Immature natural killer cell (primary cell): ENCODE results near the gene OSM. TPM values are rescaled to one million over a fixed set of nuclear protein-coding genes. Genes with fewer than 3 reads are reported as not detected.

Experiments
- DNase-seq, 3 donors: peaks; one replicate each; pipeline ENCODE4 v3.0.0; 2022; ENCODE audit warnings: mixed read lengths in 1 of 3
- H3K27ac Mint-ChIP-seq, 6 donors: one replicate each; pipeline ENCODE4 v1.8.0; 2020; ENCODE audit warnings: mixed read lengths in 6 of 6, mild to moderate bottlenecking in 5 of 6, inconsistent platforms in 4 of 6, moderate library complexity in 3 of 6
- H3K27me3 Mint-ChIP-seq, 3 donors: one replicate each; pipeline ENCODE4 v1.8.0; 2020 to 2021; ENCODE audit warnings: low read depth in 3 of 3, mild to moderate bottlenecking in 3 of 3, mixed read lengths in 3 of 3, moderate library complexity in 3 of 3, inconsistent platforms in 1 of 3
- H3K36me3 Mint-ChIP-seq, 3 donors: one replicate each; pipeline ENCODE4 v1.8.0; 2020; ENCODE audit warnings: mixed read lengths in 3 of 3, inconsistent platforms in 2 of 3, mild to moderate bottlenecking in 2 of 3
- H3K4me1 Mint-ChIP-seq, 2 donors: one replicate each; pipeline ENCODE4 v1.8.0; 2020; ENCODE audit warnings: inconsistent platforms in 2 of 2, mild to moderate bottlenecking in 2 of 2, mixed read lengths in 2 of 2, moderate library complexity in 1 of 2
- H3K4me3 Mint-ChIP-seq, 5 donors: one replicate each; pipeline ENCODE4 v1.8.0; 2020; ENCODE audit warnings: mild to moderate bottlenecking in 5 of 5, mixed read lengths in 5 of 5, inconsistent platforms in 3 of 5, moderate library complexity in 3 of 5
- H3K9me3 Mint-ChIP-seq, 6 donors: one replicate each; pipeline ENCODE4 v1.8.0; 2020; ENCODE audit warnings: mild to moderate bottlenecking in 6 of 6, mixed read lengths in 6 of 6, inconsistent platforms in 4 of 6, moderate library complexity in 3 of 6
- polyA plus RNA-seq, 3 donors: library from polyadenylated mRNA; unstranded; fragments of 300-500 nt; fragmentation: Illumina TruSeq; gene quantifications; one replicate each; pipeline ENCODE4 v1.2.3, GENCODE V29; 2021

OSM gene
- polyA plus RNA-seq, 3 donors from 2014 or later, result 7.5 to 22.3 (median 16.6) TPM

GRCh38 chr22:30286331-30286730 lies 19.7 kb upstream of the OSM start:
- DNase-seq, result no peak
- no peak overlapping the region for H3K4me3 Mint-ChIP-seq
- H3K36me3 Mint-ChIP-seq, result no peaks in the 10 kb centered on the region
- H3K4me1 Mint-ChIP-seq, result peaks cover 22 to 25% of the 10 kb centered on the region in 2 donors
- H3K27me3 Mint-ChIP-seq, result peaks cover 0 to 4% (median 0%) of the 10 kb centered on the region in 3 donors
- H3K9me3 Mint-ChIP-seq, result no peaks in the 10 kb centered on the region
- H3K27ac Mint-ChIP-seq, result peak overlapping the region in 2 of 6 donors; percentile 12 to 60

DNA sequence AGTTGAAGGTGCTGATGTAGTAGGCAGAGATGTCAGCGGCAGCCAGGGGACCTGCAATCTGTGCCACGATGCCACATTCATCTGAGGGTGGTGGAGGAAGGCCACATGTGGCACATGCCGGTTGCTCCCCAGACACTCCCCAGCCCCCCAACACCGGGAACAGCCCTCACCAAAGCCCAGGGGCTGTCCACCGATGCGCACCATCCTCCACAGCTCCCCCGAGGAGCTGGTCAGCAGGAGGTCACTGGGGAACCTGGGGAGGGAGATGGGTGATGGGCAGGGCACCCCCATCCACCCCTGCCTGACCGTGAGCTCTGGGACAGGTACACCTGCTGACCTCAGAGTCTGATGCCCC lies 19.2 kb upstream of the OSM start:
- no peak overlapping the region for H3K27ac Mint-ChIP-seq
- no peak overlapping the region for H3K4me3 Mint-ChIP-seq
- H3K9me3 Mint-ChIP-seq, result no peaks in the 10 kb centered on the region
- H3K4me1 Mint-ChIP-seq, result peaks cover 22 to 25% of the 10 kb centered on the region in 2 donors
- no peaks in the 10 kb centered on the region for H3K36me3 Mint-ChIP-seq
- peaks cover 0 to 4% (median 0%) of the 10 kb centered on the region in 3 donors for H3K27me3 Mint-ChIP-seq
- no peak for DNase-seq

- Mint-ChIP-seq H3K4me1 (peaks cover 17 to 21% of the 10 kb centered on the region in 2 donors), H3K4me3 (no peak overlapping the region), H3K9me3 (no peaks in the 10 kb centered on the region), H3K36me3 (no peaks in the 10 kb centered on the region), H3K27me3 (peaks cover 0 to 4% (median 0%) of the 10 kb centered on the region in 3 donors), H3K27ac (no peak overlapping the region)
- no peak for DNase-seq
Measured at GRCh38 chr22:30285176-30285845, 18.7 kb upstream of the OSM start.

- H3K36me3 Mint-ChIP-seq, result no peaks in the 10 kb centered on the region
- no peaks in the 10 kb centered on the region for H3K27me3 Mint-ChIP-seq
- H3K4me1 Mint-ChIP-seq, result peaks cover 14 to 17% of the 10 kb centered on the region in 2 donors
- no peak for DNase-seq
- H3K4me3 Mint-ChIP-seq, result no peak overlapping the region
- H3K27ac Mint-ChIP-seq, result peak overlapping the region in 1 of 6 donors; percentile 59
- no peaks in the 10 kb centered on the region for H3K9me3 Mint-ChIP-seq
Measured at GRCh38 chr22:30284666-30285065, 18.0 kb upstream of the OSM start.

GRCh38 chr22:30284172-30284571 lies 17.5 kb upstream of the OSM start:
- peaks cover 18 to 20% of the 10 kb centered on the region in 2 donors for H3K4me1 Mint-ChIP-seq
- no peak overlapping the region for H3K27ac Mint-ChIP-seq
- H3K4me3 Mint-ChIP-seq, result no peak overlapping the region

GRCh38 chr22:30283342-30283741 lies 16.7 kb upstream of the OSM start:
- no peaks in the 10 kb centered on the region for H3K9me3 Mint-ChIP-seq
- H3K4me3 Mint-ChIP-seq, result no peak overlapping the region
- peak overlapping the region in 1 of 6 donors; percentile 41 for H3K27ac Mint-ChIP-seq
- no peaks in the 10 kb centered on the region for H3K36me3 Mint-ChIP-seq
- H3K4me1 Mint-ChIP-seq, result peaks cover 18 to 19% of the 10 kb centered on the region in 2 donors
- DNase-seq, result no peak
- H3K27me3 Mint-ChIP-seq, result no peaks in the 10 kb centered on the region

More at GRCh38 chr22:30284172-30284571, 17.5 kb upstream of the OSM start:
- DNase-seq, result no peak
- Mint-ChIP-seq H3K9me3 (no peaks in the 10 kb centered on the region), H3K36me3 (no peaks in the 10 kb centered on the region), H3K27me3 (no peaks in the 10 kb centered on the region)

- Mint-ChIP-seq H3K36me3 (no peaks in the 10 kb centered on the region), H3K9me3 (no peaks in the 10 kb centered on the region), H3K27me3 (no peaks in the 10 kb centered on the region), H3K4me1 (peaks cover 10 to 12% of the 10 kb centered on the region in 2 donors), H3K27ac (no peak overlapping the region), H3K4me3 (no peak overlapping the region)
- DNase-seq, result no peak
Measured at GRCh38 chr22:30282616-30283046, 16.0 kb upstream of the OSM start.

DNA sequence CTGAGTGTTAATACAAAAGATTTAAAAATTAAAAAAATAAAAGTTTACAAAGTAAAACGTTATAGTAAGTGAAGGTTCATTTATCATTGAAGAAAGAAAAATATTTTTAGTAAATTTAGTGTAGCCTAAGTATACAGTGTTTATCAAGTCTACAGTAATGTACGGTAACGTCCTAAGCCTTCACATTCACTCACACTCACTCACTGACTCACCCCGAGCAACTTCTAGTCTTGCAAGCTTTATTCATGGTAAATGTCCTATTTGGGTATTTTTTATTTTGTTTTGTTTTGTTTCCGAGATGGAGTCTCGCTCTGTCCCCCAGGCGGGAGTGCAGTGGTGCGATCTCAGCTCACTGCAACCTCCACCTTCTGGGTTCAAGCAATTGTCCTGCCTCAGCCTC lies 13.9 kb upstream of the OSM start:
- no peaks in the 10 kb centered on the region for H3K9me3 Mint-ChIP-seq
- no peaks in the 10 kb centered on the region for H3K36me3 Mint-ChIP-seq
- no peak overlapping the region for H3K27ac Mint-ChIP-seq
- H3K27me3 Mint-ChIP-seq, result peaks cover 0 to 1% (median 0%) of the 10 kb centered on the region in 3 donors
- H3K4me3 Mint-ChIP-seq, result no peak overlapping the region
- no peak for DNase-seq
- H3K4me1 Mint-ChIP-seq, result peaks cover 15 to 20% of the 10 kb centered on the region in 2 donors

DNA sequence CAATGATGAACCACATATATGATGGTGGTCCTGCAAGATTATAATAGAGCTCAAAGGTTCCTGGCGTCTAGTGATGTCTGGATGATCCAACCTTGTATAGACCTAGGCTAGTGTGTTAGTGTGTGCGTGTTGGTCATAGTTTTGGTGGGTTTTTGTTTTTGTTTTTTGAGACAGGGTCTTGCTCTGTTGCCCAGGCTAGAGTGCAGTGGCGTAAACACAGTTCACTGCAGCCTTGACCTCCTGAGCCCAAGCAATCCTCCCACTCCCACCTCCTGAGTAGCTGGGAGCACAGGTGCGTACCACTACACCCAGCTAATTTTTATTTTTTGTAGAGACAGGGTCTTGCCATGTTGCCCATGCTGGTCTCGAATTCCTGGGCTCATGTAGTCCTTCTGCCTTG lies 13.3 kb upstream of the OSM start:
- Mint-ChIP-seq H3K27ac (no peak overlapping the region), H3K4me3 (no peak overlapping the region), H3K9me3 (no peaks in the 10 kb centered on the region), H3K27me3 (peaks cover 0 to 1% (median 0%) of the 10 kb centered on the region in 3 donors), H3K36me3 (no peaks in the 10 kb centered on the region), H3K4me1 (peaks cover 15 to 26% of the 10 kb centered on the region in 2 donors)
- no peak for DNase-seq

- Mint-ChIP-seq H3K27ac (no peak overlapping the region), H3K4me3 (no peak overlapping the region), H3K36me3 (no peaks in the 10 kb centered on the region), H3K4me1 (peaks cover 15 to 28% of the 10 kb centered on the region in 2 donors), H3K27me3 (peaks cover 0 to 2% (median 1%) of the 10 kb centered on the region in 3 donors), H3K9me3 (no peaks in the 10 kb centered on the region)
- no peak for DNase-seq
Measured at GRCh38 chr22:30279046-30279788, 12.6 kb upstream of the OSM start.

DNA sequence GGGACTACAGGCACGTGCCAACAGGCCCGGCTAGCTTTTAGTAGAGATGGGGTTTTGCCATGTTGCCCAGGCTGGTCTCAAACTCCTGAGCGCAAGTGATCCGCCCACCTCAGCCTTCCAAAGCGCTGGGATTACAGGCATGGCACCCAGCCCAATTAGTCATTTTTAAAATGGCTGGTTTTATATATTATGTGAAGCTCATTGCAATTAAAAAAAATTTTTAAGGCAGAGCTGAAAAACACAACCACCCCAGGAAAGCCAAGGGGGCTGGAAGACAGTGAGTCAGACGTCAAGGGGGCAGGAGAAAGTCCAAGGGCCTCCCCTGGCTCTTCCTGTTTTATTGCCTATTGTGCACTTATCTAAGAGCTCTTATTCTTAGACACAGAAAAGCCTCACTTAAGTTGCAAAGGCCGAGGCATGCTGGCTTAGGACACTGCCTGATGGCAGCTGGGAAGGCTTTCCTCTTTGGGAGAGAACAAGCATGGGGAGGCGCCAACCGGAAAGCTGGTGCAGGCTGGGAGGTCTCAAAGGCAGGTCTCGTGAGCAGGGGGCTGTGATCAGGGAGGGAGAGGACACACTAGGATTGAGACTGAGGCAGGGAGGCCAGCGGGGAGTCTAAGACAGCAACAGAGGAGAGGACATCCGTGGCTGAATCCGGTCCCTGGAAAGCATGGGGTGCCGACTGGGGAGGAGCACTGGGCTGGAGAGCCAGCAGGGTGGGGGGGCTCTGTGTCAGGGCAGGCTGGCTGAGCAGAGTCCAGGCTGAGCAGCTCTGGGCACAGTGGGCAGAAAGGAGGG lies 11.1 kb upstream of the OSM start:
- Mint-ChIP-seq H3K4me1 (peaks cover 15 to 28% of the 10 kb centered on the region in 2 donors), H3K4me3 (no peak overlapping the region), H3K27me3 (peaks cover 0 to 2% (median 1%) of the 10 kb centered on the region in 3 donors), H3K9me3 (no peaks in the 10 kb centered on the region), H3K27ac (no peak overlapping the region), H3K36me3 (no peaks in the 10 kb centered on the region)
- no peak for DNase-seq

- Mint-ChIP-seq H3K9me3 (no peaks in the 10 kb centered on the region), H3K27me3 (peaks cover 0 to 2% (median 1%) of the 10 kb centered on the region in 3 donors), H3K27ac (peak overlapping the region in 1 of 6 donors; percentile 58), H3K36me3 (no peaks in the 10 kb centered on the region), H3K4me3 (peak overlapping the region in 1 of 5 donors; percentile 17), H3K4me1 (peaks cover 15 to 28% of the 10 kb centered on the region in 2 donors)
- DNase-seq, result no peak
Measured at GRCh38 chr22:30276039-30276438, 9.4 kb upstream of the OSM start.

DNA sequence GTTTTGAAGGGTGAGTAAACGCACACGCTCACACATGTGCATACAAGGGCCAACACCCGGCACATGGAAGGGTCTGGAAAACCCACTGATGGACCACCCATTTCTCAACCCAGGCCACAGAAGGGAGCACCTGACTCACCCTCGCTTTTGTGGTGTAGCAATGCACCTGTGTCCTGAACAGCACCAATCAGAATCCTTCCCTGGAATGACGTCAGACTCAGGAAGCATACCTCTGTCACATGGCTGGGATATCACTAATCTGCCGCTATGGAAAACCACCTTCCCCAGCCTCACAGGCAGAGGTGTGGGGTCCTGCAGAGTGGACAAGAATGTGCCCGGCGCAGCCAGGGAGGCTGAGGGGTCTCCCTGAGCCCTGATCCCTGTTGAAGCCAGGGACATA lies 9.0 kb upstream of the OSM start:
- Mint-ChIP-seq H3K4me1 (peaks cover 15 to 28% of the 10 kb centered on the region in 2 donors), H3K9me3 (no peaks in the 10 kb centered on the region), H3K27ac (peak overlapping the region in 1 of 6 donors; percentile 58), H3K36me3 (peaks cover 0 to 1% (median 0%) of the 10 kb centered on the region in 3 donors), H3K4me3 (peak overlapping the region in 1 of 5 donors; percentile 17), H3K27me3 (peaks cover 0 to 2% (median 1%) of the 10 kb centered on the region in 3 donors)
- no peak for DNase-seq

GRCh38 chr22:30274437-30274812 lies 7.8 kb upstream of the OSM start:
- Mint-ChIP-seq H3K4me3 (no peak overlapping the region), H3K36me3 (peaks cover 0 to 3% (median 0%) of the 10 kb centered on the region in 3 donors), H3K4me1 (peaks cover 11 to 23% of the 10 kb centered on the region in 2 donors), H3K27me3 (peaks cover 0 to 2% (median 1%) of the 10 kb centered on the region in 3 donors), H3K27ac (peak overlapping the region in 1 of 6 donors; percentile 56), H3K9me3 (no peaks in the 10 kb centered on the region)
- DNase-seq, result no peak
